ENCODE data around the gene ZBTB1. TPM values are rescaled to one million over a fixed set of nuclear protein-coding genes. Genes with fewer than 3 reads are reported as not detected.

The ZBTB1 gene
- total and polyA plus RNA-seq, 9 of the 15 experiments (the other 6 are each of a cell fraction or from before 2014, with no cell fraction given), result 2.3 to 16.5 (median 9.0) TPM

- no peak for TF ChIP-seq TSHZ1 (CRISPR knock-in tag; IDR thresholded peaks at IDR 0.05)
- TF ChIP-seq RNF2 (IDR thresholded peaks at IDR 0.05), result no peak
- TF ChIP-seq EZH2 (IDR thresholded peaks at IDR 0.05; ENCODE audit: borderline replicate concordance, low read depth, low read length), result no peak
- TF ChIP-seq ZNF668 (CRISPR knock-in tag; IDR thresholded peaks at IDR 0.05), result no peak
- TF ChIP-seq ZNF780A (CRISPR knock-in tag; IDR thresholded peaks at IDR 0.05), result no peak
- no peak for TF ChIP-seq HMGN3 (IDR thresholded peaks at IDR 0.05; ENCODE audit: borderline replicate concordance, extremely low read depth, insufficient read length, low read depth, low read length)
Observed at GRCh38 chr14:64544607-64545312, 40.2 kb downstream of the ZBTB1 start (continued).

GRCh38 chr14:64549016-64549415 lies 44.4 kb downstream of the ZBTB1 start:
- ChIA-PET POLR2A (interaction anchor here (0.6 kb wide), 1 partner anchor 510 kb away, joined by 3 read pairs; no protein-coding TSS in a partner anchor), CTCF (ENCODE audit: low intra/inter-chr PET ratio) (no interaction called here)
- in situ Hi-C loops (cut with MboI), result no loop called here
- Histone ChIP-seq H3K36me3 (ENCODE audit: control insufficient read depth, insufficient read depth, low read length) (no peaks in the 10 kb centered on the region), H3K27me3 (ENCODE audit: control insufficient read depth in 2 of 2, insufficient read depth in 2 of 2, low read length in 2 of 2) (peaks cover 19 to 21% of the 10 kb centered on the region in 2 experiments), H3K27ac (ENCODE audit: extremely low read depth, low read depth, low read length) (no peak overlapping the region), H3K4me2 (ENCODE audit: insufficient read depth, low read length) (no peak overlapping the region), H4K20me1 (replicated peaks; ENCODE audit: control insufficient read depth, insufficient read depth, low read length) (no peaks in the 10 kb centered on the region), H3K9me3 (replicated peaks; ENCODE audit: control insufficient read depth, insufficient read depth, low read depth, low read length) (no peaks in the 10 kb centered on the region), H3K9ac (ENCODE audit: insufficient read depth in 1 of 2, low read depth in 2 of 2, low read length in 2 of 2) (no peak overlapping the region), H2AFZ (ENCODE audit: low read depth, low read length) (no peak overlapping the region), H3K9me1 (ENCODE audit: control insufficient read depth, insufficient read depth, low read length) (no peaks in the 10 kb centered on the region), H3K79me2 (ENCODE audit: control insufficient read depth, insufficient read depth, low read length) (no peaks in the 10 kb centered on the region), H3K4me3 (no peak overlapping the region), H3K4me1 (replicated peaks in 1 of 2; ENCODE audit: control insufficient read depth in 2 of 2, insufficient read depth in 2 of 2, low read length in 2 of 2) (peaks cover 0 to 7% of the 10 kb centered on the region in 2 experiments; a peak in 1 of 5 replicates)
- no peak for TF ChIP-seq TFAM (CRISPR knock-in tag; conservative IDR thresholded peaks at IDR 0.05)
- TF ChIP-seq POLR2H (tag; IDR thresholded peaks at IDR 0.05; ENCODE audit: low read depth), result no peak
- TF ChIP-seq ZFP30 (CRISPR knock-in tag; IDR thresholded peaks at IDR 0.05; ENCODE audit: borderline replicate concordance), result no peak
- TF ChIP-seq CHD2 (IDR thresholded peaks at IDR 0.05; ENCODE audit: low read depth, low read length), result no peak
- no peak for TF ChIP-seq FOS (IDR thresholded peaks at IDR 0.05; ENCODE audit: extremely low read depth, insufficient read length)
- no peak for TF ChIP-seq EWSR1 (IDR thresholded peaks at IDR 0.05; ENCODE audit: borderline replicate concordance, low read depth, partially characterized antibody)
- TF ChIP-seq CBX2 (IDR thresholded peaks at IDR 0.05; ENCODE audit: insufficient read depth, low read length, poor library complexity, severe bottlenecking), result no peak
- TF ChIP-seq NRF1 (conservative IDR thresholded peaks at IDR 0.05 in 1 of 2, IDR thresholded peaks at IDR 0.05 in 1 of 2), result no peak
- no peak for TF ChIP-seq SIN3B (IDR thresholded peaks at IDR 0.05; ENCODE audit: low read depth)
- TF ChIP-seq KLF6 (CRISPR knock-in tag; IDR thresholded peaks at IDR 0.05; ENCODE audit: borderline replicate concordance), result no peak
- no peak for TF ChIP-seq ZNF133 (CRISPR knock-in tag; IDR thresholded peaks at IDR 0.05)
- FAIRE-seq (no peak), ATAC-seq (no peak), DNase-seq (ENCODE audit: extremely low read depth in 1 of 4, low spot score in 3 of 4) (no peak)
- BruUV-seq (replicated peaks), result no TSS peak
- intact Hi-C loops (cut with micrococcal nuclease), result no loop called here
- 13% methylated on average over 1 of the region's 1 CpG for WGBS (ENCODE audit: insufficient coverage, low coverage, missing lambda C conversion rate)
